GM18499 (cell line): ENCODE measurements around the gene MAPK13.
"Not testable (repeated sequence)": the region's sequence is repeated elsewhere in the genome, so short reads cannot be mapped to it uniquely, and the experiment has no call there.

Experiments
- ATAC-seq: cut with Tn5 transposase; IDR thresholded peaks from one replicate; pipeline ENCODE4 v1.9.1; 2021; ENCODE audit warnings: moderate number of reproducible peaks; ENCODE audit not compliant: insufficient read depth, unreplicated experiment

Gene MAPK13

DNA sequence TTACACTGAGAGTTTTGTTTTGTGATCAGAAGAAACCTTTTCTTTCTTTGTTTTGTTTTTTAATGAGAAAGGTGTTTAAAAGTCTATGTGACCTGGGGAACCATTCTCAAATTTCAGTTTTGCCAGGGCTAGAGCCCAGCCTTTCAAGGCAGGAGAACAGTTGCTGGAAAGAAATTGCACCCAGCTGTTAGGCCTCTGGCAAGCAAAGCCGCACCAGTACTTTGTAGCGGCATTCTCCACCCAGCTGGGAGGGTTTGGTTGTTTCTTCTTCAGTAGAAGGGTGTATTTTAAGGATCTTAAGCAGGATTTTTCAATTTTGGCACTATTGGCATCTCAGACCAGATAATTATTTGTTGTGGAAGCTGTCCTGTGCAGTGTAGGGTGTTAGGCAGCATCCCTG is 16.6 kb upstream of the MAPK13 start:
- ATAC-seq, result no peak

DNA sequence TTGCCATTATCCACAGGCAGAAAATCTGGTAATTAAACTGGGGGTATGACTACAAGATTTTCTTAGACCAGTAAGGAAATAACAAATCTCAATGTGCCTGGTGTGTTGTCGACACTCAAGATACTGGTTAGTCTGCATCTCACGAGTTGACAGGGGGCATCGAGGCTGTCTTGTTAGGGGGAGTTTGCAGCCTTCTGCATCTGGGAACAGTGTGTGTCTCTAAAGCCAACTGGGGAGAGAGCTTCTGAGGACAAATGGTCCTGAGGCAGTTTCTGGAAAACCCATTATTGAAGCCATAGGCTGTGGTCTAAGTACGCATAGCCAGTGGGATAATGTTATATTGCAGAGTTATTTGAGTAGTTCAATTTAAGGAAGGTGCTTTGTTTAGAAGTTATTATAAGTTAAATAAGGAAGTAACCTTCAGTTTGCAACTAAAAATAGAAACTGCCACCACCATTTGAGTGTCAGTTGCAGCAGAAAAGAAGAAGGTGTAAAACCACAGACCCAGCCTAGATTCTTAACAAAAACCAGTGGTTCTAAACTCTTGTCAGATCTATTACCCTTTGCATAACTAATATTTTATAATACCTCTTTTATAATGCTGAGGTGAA is 15.4 kb upstream of the MAPK13 start:
- ATAC-seq, result no peak

DNA sequence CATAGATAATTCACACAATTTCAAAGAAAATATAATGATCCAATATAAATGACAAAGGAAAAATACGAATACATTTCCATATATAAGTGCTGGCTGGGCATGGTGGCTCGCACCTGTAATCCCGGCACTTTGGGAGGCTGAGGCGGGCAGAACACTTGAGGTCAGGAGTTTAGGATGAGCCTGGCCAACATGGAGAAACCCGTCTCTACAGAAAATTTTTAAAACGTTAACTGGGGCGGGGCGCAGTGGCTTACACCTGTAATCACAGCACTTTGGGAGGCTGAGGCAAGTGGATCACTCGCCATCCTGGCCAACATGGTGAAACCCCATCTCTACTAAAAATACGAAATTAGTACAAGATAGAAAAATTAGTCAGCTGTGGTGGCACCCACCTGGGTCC is 14.9 kb upstream of the MAPK13 start:
- no peak for ATAC-seq

DNA sequence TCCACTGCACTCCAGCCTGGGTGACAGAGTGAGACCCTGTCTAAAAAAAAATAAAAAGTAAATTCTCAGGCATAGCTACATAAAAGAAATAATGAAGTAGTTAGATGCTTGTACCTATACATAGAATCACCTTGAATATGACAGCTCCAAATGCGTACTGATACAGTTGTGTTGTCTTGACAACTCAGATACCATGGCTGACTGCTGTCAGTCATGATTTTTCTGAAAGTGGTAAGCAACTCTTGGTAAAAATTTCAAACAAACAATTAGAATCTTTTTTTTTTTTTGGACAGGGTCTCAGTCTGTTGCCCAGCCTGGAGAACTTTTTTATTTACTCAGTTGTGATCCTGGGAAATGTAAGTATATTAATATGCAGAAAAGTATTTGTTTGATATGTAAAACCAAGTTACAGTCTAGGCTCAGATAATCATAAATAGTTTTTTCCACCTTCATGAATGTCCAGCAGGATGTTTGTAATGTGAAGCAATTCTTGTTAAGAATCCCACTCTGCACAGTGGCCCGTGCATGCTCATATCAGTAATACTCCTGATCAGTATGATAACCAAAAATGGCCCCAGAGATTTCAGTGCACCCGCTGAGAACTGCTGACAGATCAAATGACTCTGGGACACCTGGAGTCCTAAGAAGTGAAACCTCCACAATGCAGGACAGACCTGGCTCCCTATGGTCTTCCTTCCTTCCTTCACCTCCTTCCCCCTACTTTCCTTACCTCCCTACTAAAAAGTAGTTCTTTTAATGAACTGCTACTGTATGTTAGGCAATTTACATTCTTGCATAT is 14.0 kb upstream of the MAPK13 start:
- no peak for ATAC-seq

DNA sequence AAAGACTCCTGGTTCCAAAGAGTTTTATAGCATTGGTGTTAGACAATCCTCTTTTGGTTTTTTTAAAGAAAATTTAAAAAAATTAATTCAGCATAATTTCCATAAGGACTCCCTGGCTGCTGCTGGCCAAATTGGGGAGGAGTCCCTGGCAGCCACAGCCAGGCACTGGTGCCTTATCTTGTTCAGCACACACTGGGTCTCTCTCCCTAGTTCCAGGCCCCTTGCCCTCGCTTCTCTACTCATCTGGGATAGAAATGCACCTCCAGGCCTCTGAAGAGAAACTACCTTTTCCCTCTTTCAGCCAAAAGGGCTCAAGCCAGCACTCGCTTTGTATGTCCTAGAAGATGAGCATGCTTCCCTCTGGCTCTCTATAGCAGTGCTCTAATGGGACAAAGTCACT is 13.4 kb upstream of the MAPK13 start:
- ATAC-seq, result no peak

DNA sequence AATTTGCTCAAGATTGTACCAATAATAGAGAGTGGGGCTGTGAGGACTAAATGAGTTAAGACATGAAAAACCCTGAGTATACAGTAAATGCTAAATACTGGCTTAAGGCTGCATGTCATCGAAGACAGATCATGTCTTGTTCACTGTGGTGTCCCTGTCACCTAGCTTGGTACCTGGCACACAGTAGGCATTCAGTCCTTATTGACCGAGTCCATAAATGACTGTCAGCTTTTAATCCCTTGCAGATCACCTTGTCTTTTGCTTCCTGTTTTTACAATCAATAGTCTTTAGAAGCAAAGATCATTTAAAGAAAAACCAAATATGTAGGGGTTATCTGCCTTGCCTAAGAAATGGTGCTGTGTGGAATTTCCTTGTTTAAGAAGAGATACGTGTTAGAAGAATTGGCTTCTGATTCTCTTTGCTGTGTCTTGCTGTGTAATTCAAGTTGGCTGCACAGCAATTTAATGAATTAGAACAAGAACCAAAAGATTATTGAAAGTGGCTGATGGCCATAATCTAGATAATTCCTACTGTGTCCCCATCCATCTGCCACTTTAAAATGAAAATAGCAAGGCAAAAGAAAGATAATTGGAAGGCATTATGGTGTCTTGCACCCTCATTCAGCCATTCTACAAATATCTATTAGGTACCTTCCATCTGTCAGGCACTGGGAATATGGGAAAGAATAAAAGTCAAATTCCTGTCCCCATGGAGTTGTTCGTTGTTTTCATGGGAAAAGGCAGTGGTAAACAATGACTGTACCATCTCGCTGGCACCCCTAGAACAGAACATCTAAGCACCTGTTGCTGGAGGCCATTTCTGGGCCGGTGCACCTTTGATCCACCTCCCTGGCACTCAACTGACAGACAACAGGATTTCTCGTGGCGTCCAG is 12.4 kb upstream of the MAPK13 start:
- no peak for ATAC-seq

DNA sequence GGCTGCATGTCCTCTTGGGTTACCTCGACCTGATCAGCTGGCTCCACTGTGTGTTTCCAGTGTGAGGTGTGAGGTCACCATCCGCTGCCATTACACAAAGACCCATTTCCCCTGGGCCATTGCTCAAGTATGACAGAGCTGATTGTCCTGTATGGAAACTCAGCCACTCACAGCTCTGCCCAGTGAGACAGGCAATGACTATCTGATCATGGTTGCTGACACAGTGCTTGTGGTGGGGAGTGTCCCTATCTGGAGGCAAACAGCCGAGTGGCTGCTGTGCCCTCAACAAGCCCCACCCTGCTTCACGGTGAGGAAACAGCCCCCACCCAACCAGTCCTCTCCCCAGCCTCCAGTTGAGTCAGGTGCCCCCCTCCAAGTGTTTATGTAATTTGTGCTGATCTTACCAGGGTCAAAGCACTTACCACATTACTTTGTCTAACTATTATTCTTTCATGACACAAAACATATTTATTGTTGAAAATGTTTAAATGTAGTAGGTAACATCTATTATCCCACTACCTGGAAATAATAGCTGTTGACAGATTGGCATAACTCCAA is 11.7 kb upstream of the MAPK13 start:
- ATAC-seq, result no peak

DNA sequence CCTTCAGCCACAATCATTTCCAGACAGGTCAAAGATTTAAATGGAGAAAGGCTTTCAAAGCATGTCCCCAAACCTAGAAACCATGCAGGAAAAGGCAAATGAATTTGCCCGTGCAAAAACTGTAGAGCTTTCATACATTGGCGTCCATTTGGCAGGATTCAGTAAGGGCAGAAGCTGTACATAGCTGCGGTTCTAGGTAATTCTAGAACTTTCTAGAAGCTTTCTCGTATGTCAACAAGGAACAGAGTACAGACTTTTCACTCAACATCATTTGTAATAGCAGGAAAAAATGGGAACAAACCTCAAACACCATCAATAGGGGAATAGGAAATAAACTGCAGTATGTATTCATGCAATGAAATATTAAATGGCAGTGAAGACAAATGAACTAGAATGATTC is 11.1 kb upstream of the MAPK13 start:
- ATAC-seq, result no peak

DNA sequence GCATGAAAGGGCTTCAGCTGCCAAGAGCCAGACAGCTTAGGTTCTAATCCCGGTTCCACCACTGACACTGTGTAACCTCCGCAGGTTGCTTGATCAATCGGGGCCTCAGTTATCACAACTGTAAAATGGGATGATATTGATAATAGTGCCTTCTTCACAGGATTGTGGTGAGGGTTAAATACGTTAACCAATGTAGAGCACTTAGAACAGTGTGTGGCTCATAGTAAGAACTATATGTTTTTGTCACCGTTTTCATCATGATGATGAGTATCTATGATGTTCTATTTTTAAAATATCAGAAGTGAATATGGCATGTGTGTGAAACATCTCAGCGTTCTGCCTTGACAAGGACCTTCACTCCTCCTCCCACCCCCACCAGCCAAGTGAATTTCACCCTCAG is 10.3 kb upstream of the MAPK13 start:
- ATAC-seq, result no peak

DNA sequence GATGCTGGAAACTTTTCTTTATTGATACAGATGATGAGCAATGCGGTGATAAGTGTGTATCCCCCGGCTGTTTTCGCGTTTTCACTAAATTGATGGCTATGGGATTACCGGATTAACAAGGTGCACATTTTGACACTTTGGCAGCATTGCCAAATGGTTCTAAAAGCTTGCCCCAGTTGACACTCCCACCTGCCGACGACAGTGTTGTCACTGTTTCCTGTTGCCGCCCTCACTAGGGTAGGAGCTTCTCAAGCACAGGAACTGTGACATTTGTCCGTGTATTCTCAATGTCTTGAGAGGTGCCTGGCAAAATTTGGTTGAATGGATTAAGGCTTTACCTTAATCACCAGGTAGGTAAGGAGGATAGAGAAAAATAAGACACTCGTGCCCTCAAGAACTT is 9.8 kb upstream of the MAPK13 start:
- ATAC-seq, result no peak

DNA sequence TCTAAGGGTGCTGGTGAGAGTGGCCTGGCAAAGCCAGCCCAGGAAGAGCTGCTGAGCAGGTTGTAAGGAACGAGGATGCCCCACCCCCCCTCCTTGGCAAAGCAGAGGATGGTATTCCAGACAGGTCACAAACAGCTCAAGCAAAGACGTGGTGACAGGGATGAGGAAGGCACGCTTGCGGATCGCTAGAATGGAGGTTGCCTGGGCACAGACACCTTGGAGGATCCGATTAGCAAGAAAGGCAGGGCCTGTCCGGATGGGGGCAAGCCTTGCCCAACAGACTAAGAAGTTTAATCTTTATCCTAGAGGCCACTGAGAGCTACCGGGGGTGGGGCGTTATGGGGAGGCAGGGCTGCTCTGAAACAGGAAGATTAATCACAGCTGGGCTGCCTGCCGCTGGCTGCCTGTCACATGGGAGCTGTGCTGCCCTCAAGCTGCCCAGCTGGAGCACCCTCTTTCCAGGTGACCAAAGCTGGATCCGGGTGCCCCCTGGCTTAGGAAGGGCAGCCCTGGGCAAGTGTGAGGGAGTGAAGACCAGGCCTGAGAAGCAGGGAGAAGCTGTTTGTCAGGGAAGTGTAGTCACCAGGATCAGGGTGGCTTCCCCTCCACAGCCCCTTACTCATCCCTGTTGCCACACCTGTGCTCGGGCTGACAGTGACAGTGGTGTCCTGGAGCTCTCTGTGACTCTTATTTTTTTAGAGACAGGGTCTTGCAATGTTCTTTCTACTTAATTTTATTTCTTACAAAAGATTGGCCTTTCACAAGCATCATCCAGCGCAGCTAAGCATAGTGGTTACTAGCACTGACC is 9.1 kb upstream of the MAPK13 start:
- ATAC-seq, result no peak

DNA sequence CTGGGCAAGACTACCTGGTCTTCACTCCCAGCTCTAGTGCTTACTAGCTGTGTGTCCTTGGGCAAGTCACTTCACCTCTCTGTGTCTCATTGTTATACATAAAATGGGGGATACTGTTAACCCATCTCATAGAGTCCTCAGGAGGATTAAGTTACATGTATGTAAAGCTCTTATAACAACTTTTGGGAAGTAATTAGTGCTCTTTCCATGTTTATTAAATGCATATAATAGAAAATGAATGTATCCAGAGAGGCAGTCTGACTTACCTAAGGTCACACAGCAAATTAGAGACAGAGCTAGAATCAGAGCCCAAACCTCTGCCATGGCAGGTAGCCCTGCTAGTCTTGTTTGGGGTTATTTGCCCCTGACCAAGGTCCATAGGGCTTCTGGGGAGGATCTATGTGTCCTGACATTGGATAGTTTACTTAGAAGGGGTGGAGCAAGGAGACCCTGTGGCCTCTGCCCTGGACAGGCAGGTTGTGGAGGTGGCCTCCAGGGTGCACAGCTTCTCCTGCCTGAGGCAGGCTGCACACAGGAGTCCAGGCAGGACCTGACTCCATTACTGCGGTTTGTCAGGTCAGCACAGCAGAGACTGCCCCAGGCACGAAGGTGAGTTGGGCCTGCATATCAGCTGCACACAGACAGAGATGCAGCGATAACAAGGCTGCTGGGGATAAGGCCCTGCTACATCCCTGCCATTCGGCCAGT is 8.4 kb upstream of the MAPK13 start:
- ATAC-seq, result no peak

DNA sequence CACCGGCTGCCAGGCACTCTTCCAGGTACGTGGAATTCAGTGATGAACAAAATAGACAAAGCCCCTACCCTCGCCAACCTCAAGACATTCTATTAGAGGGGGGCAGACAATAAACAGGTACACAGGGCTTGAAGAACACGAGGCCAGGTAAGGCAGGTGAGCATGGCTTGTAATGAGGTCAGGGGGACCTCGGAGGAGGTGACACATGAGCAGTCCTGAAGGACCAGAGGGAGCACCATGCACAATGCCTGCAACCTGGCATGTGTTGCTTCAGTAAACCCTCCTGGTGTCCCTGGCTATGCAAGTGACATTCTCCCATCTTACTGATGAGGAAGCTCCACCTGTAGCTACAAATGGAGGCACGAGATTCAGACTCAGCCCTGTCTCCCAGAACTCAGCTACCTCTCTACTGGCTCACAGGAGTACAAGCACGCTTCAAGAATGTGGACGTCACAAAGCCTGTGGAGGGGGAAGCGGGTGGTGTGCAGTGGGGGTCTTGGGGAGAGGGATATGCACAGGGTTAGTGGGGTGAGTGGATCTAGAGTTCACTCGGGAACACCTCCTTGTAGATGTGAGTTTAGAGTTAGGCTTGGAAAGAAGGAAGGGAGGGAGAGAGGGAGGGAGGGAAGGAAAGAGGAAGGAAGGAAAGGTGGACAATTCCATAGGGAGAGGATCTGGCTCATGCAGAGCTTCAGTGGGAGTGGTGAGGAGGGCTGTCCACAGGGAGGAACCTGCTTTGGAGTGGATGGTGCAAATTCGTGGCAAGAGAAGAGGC is 7.6 kb upstream of the MAPK13 start:
- ATAC-seq, result no peak

DNA sequence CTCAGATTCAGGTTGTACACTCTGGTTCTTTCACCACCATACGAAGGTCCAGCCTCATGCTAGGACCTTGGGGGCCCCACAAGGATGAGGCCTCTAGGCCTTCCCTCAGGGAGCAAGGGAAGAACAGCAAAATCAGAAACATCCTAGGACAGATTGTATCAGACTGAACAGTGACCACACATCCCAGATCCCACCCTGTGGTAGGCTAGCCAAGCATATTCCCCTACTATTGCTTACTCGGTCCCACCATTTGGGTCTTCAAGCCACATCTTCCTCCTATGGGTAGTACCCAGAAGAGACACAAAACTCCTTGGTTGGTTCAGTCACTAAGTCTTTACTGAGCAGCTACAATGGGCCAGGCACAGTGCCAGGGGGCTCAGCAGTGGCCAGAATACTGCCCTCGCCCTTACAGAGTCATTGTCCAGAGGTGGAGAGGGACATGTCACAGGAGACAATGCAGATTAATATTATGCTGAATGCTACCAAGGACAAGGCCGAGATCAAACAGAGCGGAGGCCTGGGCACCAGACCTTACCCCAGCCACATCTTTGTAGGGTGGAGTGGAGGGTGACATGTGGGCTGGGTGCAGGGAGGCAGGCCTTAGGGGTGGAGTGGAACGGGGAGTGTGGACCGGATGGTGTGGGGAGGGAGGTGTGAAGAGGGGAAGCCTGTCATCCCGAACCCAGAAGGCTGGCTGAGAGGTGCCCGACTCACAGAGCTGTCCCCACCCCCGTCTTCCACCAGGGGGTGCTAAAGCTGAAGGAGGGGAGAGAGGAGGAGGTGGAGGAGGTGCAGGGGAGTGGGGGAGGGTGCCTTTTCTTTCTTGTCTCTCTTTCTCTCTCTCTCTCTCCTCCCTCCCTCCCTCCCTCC is 6.8 kb upstream of the MAPK13 start:
- no peak for ATAC-seq

DNA sequence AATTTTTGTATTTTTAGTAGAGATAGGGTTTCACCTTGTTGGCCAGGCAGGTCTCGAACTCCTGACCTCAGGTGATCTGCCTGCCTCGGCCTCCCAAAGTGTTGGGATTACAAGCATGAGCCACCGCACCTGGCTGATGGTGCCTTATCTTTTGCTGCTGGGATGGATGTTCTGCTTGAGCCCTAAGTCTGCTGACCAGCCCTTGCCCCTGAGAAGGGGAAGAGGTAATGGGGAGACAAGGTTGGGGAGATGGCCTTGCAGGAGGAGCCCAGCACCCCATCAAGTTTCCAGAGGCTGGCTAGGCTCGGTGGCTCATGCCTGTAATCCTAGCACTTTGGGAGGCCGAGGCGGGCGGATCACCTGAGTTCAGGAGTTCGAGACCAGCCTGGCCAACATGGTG is 6.0 kb upstream of the MAPK13 start:
- ATAC-seq, result not testable (repeated sequence)

DNA sequence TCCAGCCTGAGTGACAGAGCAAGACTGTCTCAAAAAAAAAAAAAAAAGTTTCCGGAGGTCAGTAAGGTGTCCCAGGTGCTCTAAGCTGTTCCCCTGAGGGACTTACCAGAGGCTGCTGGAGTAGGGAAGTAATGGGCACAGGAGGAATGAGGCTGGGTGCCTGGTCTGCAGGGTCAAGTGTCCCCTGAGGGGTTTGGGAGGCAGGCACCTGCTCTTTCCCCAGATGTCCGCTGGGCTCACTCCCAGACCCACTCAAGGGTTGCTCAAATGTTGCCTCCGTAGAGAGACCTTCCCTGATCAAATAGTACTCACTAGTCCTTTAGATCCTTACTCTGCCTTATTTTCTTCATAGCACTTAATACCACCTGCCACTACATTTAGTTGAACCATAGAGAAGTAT is 5.4 kb upstream of the MAPK13 start:
- no peak for ATAC-seq

DNA sequence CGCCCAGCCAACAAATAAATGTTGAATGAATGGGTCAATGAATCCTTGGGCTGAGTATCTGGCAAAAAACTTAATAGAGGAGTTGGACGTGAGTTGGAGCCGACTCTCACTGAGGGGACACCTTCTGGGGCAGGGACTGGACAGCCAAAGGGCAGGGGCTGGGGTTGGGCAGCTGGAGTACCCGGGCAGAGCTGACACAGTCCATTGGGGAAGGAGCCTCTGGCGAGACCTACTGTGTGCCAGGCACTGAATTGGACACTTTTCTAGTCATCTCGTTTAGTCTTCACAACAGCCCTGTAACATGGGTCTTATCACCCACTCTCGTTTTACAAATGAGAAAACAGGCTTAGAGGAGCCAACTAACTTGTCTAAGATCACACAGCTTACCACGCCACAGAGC is 4.7 kb upstream of the MAPK13 start:
- no peak for ATAC-seq

DNA sequence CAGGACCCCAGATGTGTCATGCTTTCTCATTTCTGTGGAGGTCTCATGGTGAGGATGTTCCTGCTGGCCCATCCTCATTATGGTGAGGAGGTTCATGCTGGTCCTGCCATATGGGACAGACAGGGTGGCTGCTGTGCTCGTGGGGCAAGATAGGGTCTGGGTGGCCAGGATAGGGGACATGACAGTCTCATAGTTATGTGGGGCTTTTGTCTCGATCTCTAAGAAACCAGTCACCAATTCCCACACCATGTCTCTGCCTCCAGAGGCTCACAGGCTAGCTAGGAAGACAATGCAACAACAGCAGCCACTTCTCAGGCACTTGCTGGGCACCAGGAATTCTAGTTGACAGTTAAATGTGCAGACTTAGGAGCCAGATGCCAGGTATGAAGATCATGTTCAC is 4.2 kb upstream of the MAPK13 start:
- ATAC-seq, result no peak
